Measurements from ENCODE around the gene NFKB2.

GRCh38 chr10:102401735-102402511 is 6.4 kb downstream of the NFKB2 start:
- no peak for TF ChIP-seq CTCF (IDR thresholded peaks at IDR 0.05)
- no peak for TF ChIP-seq POLR2A (IDR thresholded peaks at IDR 0.05)
